ENCODE data around the gene MAPKAP1.

GRCh38 chr9:125739436-125739835 lies 32.4 kb upstream of the MAPKAP1 start:
- TF ChIP-seq POLR2AphosphoS5 (IDR thresholded peaks at IDR 0.05) (no peak), CTCF (IDR thresholded peaks at IDR 0.05) (no peak)

All from gastroesophageal sphincter (tissue), 3 donors.